Activated T-cell treated with anti-CD3 and anti-CD28 coated beads, Interleukin-2, amount 50 U/mL, for 72 hours (primary cell): Measurements from ENCODE around the gene WRAP53. TPM values are rescaled to one million over a fixed set of nuclear protein-coding genes. Genes with fewer than 3 reads are reported as not detected.

Source experiments
- ATAC-seq, 2 donors: fragments of 150-1000 bp; cut with Tn5 transposase; replicated peaks in 1 of 2; 2 replicates each; pipeline ENCODE4 v1.10.0; 2021; ENCODE audit warnings: moderate library complexity in 2 of 2, mild to moderate bottlenecking in 1 of 2
- DNase-seq, 2 donors: peaks; one replicate each; pipeline ENCODE4 v3.0.0; 2021 to 2022; ENCODE audit warnings: mixed read lengths in 1 of 2
- H3K27ac Mint-ChIP-seq: one replicate; pipeline ENCODE4 v1.8.0; 2022; ENCODE audit warnings: mild to moderate bottlenecking, moderate library complexity, mixed read lengths
- H3K27me3 Mint-ChIP-seq: one replicate; pipeline ENCODE4 v1.8.0; 2022; ENCODE audit warnings: low read depth, mixed read lengths
- H3K36me3 Mint-ChIP-seq, 2 donors: one replicate each; pipeline ENCODE4 v1.8.0; 2022; ENCODE audit warnings: mixed read lengths in 2 of 2, mild to moderate bottlenecking in 1 of 2; ENCODE audit not compliant: insufficient read depth in 2 of 2
- H3K4me1 Mint-ChIP-seq: one replicate; pipeline ENCODE4 v1.8.0; 2022; ENCODE audit warnings: low read depth, mixed read lengths
- H3K4me3 Mint-ChIP-seq, 2 donors: one replicate each; pipeline ENCODE4 v1.8.0; 2022; ENCODE audit warnings: mild to moderate bottlenecking in 2 of 2, mixed read lengths in 2 of 2, moderate library complexity in 2 of 2
- H3K9me3 Mint-ChIP-seq, 2 donors: one replicate each; pipeline ENCODE4 v1.8.0; 2022; ENCODE audit warnings: mixed read lengths in 2 of 2
- total RNA-seq, 2 donors: library from RNA; stranded (reverse); gene quantifications; one replicate each; pipeline ENCODE4 v1.2.3, GENCODE V29; 2022

Gene WRAP53
- total RNA-seq, 2 donors from 2014 or later, result 19.0 to 26.7 TPM

DNA sequence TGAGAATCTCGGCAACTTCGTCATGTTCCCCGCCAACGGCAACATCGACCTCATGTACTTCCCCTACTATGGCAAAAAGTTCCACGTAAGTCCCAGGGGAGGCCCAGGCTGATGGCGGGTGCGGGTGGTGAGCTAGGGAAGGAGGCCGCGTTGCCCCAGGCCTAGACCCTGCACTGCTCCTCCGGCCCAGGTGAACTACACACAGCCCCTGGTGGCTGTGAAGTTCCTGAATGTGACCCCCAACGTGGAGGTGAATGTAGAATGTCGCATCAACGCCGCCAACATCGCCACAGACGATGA is 32.8 kb upstream of the WRAP53 start:
- ATAC-seq, result no peak
- H3K4me1 Mint-ChIP-seq, result peaks cover 8% of the 10 kb centered on the region
- H3K36me3 Mint-ChIP-seq, result no peaks in the 10 kb centered on the region
- no peak overlapping the region for H3K27ac Mint-ChIP-seq
- H3K27me3 Mint-ChIP-seq, result peaks cover 32% of the 10 kb centered on the region
- no peaks in the 10 kb centered on the region for H3K9me3 Mint-ChIP-seq
- H3K4me3 Mint-ChIP-seq, result no peak overlapping the region
- DNase-seq, result no peak

DNA sequence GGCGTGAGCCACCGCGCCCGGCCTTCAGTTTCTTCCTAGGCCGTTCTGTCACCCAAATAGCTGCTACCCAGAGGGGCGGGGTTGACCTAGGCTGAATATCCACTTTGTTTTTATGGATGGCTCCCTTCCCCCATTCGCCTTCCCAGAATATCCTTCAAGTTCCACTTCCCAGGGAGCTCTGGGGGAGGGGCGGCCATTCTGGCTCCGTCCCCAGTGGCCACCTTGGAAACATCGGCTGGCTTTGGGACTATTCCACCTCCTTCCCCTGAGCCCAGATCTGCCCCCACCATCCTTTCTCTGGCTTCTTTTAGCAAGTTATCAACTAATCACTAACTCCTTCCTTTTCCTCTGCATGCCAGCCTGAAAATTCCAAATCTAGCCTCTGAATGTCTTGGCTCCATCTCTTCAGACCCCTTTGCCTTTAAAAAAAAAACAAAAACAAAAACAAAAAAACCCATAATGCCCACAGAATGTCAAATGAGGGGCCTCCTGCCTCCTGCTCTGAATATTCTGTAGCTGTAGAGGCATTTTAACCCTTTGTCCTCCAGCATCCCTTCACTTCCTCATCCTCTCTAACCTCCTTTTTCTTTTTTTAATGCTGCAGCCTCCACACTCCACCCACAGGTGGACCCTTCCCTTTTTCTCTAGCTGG is 31.2 kb upstream of the WRAP53 start:
- no peaks in the 10 kb centered on the region for H3K4me1 Mint-ChIP-seq
- H3K4me3 Mint-ChIP-seq, result no peak overlapping the region
- H3K9me3 Mint-ChIP-seq, result no peaks in the 10 kb centered on the region
- ATAC-seq (no peak), DNase-seq (no peak)
- H3K36me3 Mint-ChIP-seq, result no peaks in the 10 kb centered on the region
- H3K27ac Mint-ChIP-seq, result no peak overlapping the region
- H3K27me3 Mint-ChIP-seq, result peaks cover 17% of the 10 kb centered on the region

DNA sequence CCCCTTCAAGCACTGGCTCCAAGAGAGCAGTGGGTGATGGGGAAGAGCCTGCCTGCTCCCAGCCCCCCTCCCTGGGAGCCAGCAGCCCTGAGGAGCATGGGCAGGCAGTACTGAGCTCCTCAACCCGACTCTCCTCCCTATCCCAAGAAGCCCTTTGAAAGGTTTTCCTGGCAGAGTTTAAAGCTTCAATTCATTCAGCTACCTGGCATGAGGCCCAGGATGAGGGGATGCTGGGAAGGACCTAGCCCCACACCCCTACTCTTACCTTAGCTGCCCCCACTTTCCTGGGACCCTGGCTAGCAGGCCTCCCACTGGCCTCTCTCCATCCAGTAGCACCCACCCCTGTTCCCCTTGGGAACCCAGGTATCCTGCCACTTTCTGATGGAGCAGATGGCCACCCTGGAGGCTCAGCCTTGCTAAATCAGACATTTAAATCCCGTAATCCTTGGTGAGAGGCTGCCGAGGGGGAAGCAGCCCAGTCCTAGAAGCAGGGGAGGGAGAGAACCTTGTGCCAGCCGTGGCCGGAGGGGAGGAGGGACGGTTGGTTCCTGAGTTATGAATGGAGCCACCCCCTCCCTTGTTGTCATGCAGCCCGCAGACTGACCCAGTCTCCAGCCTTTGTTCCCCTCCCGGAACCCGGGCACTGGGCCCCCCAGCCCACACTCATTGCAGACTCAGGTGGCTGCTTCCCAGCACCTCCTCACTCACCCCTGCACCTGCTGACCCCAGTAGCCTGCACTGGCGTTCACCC is 20.4 kb upstream of the WRAP53 start:
- Mint-ChIP-seq H3K27ac (no peak overlapping the region), H3K36me3 (peaks cover 3 to 12% of the 10 kb centered on the region in 2 donors), H3K9me3 (no peaks in the 10 kb centered on the region), H3K27me3 (no peaks in the 10 kb centered on the region), H3K4me3 (no peak overlapping the region), H3K4me1 (no peaks in the 10 kb centered on the region)
- no peak for ATAC-seq
- DNase-seq, result no peak

DNA sequence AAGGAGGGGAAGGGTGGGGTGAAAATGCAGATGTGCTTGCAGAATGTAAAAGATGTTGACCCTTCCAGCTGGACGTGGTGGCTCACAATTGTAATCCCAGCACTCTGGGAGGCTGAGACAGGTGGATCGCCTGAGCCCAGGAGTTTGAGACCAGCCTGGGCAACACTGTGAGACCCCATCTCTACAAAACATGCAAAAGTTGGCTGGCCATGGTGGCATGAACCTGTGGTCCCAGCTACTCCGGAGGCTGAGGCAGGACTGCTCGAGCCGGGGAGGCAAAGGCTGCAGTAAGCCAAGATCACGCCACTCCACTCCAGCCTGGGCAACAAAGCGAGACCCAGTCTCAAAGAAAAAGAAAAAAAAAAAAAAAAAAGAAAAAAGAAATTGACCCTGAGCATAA is 19.8 kb upstream of the WRAP53 start:
- peaks cover 7 to 17% of the 10 kb centered on the region in 2 donors for H3K36me3 Mint-ChIP-seq
- H3K9me3 Mint-ChIP-seq, result peaks cover 0 to 3% of the 10 kb centered on the region in 2 donors
- ATAC-seq (no peak), DNase-seq (no peak)
- H3K4me3 Mint-ChIP-seq, result no peak overlapping the region
- no peaks in the 10 kb centered on the region for H3K4me1 Mint-ChIP-seq
- no peaks in the 10 kb centered on the region for H3K27me3 Mint-ChIP-seq
- H3K27ac Mint-ChIP-seq, result no peak overlapping the region

- peaks cover 0 to 8% of the 10 kb centered on the region in 2 donors for H3K9me3 Mint-ChIP-seq
- H3K36me3 Mint-ChIP-seq, result peaks cover 14 to 35% of the 10 kb centered on the region in 2 donors
- DNase-seq, result peak in 1 of 2 donors; percentile 41
- no peak for ATAC-seq
- no peaks in the 10 kb centered on the region for H3K4me1 Mint-ChIP-seq
- H3K27me3 Mint-ChIP-seq, result no peaks in the 10 kb centered on the region
- H3K27ac Mint-ChIP-seq, result no peak overlapping the region
- H3K4me3 Mint-ChIP-seq, result no peak overlapping the region
Measured at GRCh38 chr17:7673239-7673638, 15.0 kb upstream of the WRAP53 start.

DNA sequence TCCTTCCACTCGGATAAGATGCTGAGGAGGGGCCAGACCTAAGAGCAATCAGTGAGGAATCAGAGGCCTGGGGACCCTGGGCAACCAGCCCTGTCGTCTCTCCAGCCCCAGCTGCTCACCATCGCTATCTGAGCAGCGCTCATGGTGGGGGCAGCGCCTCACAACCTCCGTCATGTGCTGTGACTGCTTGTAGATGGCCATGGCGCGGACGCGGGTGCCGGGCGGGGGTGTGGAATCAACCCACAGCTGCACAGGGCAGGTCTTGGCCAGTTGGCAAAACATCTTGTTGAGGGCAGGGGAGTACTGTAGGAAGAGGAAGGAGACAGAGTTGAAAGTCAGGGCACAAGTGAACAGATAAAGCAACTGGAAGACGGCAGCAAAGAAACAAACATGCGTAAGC is 13.3 kb upstream of the WRAP53 start:
- H3K27ac Mint-ChIP-seq, result no peak overlapping the region
- H3K4me1 Mint-ChIP-seq, result no peaks in the 10 kb centered on the region
- H3K4me3 Mint-ChIP-seq, result no peak overlapping the region
- H3K36me3 Mint-ChIP-seq, result peaks cover 14 to 35% of the 10 kb centered on the region in 2 donors
- DNase-seq (no peak), ATAC-seq (no peak)
- H3K27me3 Mint-ChIP-seq, result no peaks in the 10 kb centered on the region
- peaks cover 0 to 8% of the 10 kb centered on the region in 2 donors for H3K9me3 Mint-ChIP-seq

- Mint-ChIP-seq H3K27me3 (no peaks in the 10 kb centered on the region), H3K4me3 (no peak overlapping the region), H3K27ac (no peak overlapping the region), H3K36me3 (peaks cover 13 to 31% of the 10 kb centered on the region in 2 donors), H3K4me1 (no peaks in the 10 kb centered on the region), H3K9me3 (peaks cover 0 to 8% of the 10 kb centered on the region in 2 donors)
- ATAC-seq, result no peak
- no peak for DNase-seq
Measured at GRCh38 chr17:7676533-7676932, 11.7 kb upstream of the WRAP53 start.

- no peak overlapping the region for H3K4me3 Mint-ChIP-seq
- peaks cover 0 to 8% of the 10 kb centered on the region in 2 donors for H3K9me3 Mint-ChIP-seq
- no peak overlapping the region for H3K27ac Mint-ChIP-seq
- peaks cover 13 to 29% of the 10 kb centered on the region in 2 donors for H3K36me3 Mint-ChIP-seq
- no peaks in the 10 kb centered on the region for H3K27me3 Mint-ChIP-seq
- no peak for ATAC-seq
- DNase-seq, result no peak
- H3K4me1 Mint-ChIP-seq, result no peaks in the 10 kb centered on the region
Measured at GRCh38 chr17:7677388-7678067, 10.7 kb upstream of the WRAP53 start.

DNA sequence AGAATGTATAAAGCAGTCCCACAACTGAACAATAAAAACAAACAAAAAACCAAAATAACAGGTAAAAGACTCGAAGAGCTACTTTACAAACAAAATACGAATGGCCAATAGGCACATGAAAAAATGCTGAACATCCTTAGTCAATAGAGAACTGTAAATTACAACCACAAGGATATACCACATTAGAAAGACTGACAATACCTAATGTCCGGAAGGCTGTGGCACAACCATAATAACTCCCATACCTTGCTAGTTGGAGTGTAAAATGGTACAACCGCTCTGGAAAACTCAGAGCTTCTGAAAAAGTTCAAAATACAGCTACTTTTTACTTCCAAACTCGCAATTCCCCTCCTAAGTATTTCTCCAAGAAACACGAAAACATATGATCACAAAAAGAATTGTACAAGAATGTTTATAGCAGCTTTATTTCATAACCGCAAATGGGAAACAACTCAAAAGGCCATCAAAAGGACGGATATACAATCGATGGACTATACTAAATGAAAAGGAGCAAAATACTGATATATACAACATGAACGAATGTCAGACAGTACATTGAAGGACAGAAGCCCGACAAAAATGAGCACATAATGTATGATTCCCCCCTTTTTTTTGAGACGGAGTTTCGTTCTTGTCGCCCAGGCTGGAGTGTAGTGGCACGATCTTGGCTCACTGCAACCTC is 3.3 kb upstream of the WRAP53 start:
- DNase-seq (no peak), ATAC-seq (no peak)
- Mint-ChIP-seq H3K27ac (peak overlapping the region; percentile 99), H3K4me1 (peaks cover 44% of the 10 kb centered on the region), H3K4me3 (peak overlapping the region; percentile 88 to 97), H3K9me3 (no peaks in the 10 kb centered on the region), H3K27me3 (no peaks in the 10 kb centered on the region), H3K36me3 (peaks cover 3 to 18% of the 10 kb centered on the region in 2 donors)

DNA sequence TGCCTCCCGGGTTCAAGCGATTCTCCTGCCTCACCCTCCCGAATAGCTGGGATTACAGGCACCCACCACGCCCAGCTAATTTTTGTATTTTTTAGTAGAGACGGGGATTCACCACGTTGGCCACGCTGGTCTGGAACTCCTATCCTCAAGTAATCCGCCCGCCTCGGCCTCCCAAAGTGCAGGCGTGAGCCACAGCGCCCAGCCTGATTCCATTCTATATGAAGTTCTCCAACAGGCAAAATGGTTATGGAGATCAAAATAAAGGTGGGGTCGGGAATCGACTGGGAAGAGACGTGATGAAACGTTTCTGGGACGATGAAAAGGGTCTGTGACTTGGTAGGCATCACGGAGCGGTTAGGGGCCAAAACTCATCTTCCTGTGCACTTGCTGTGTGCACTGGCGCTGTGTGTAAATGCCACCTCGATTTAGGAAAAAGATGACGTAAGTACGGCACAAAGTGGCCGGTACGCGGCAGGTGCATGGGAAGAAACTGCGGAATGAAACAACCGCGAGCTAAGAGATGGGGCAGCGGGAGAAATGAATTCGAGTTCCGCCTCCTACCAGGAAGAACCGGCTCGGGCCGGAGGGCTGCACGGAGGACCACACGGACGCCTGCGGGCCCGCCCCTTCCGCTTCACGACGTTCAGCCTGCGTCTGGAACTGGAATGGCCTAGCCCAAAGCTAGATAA is 2.6 kb upstream of the WRAP53 start:
- peak; percentile 91 to 92 for DNase-seq
- Mint-ChIP-seq H3K9me3 (no peaks in the 10 kb centered on the region), H3K27ac (peak overlapping the region; percentile 99), H3K27me3 (no peaks in the 10 kb centered on the region), H3K36me3 (peaks cover 5 to 20% of the 10 kb centered on the region in 2 donors), H3K4me1 (peaks cover 48% of the 10 kb centered on the region), H3K4me3 (peak overlapping the region; percentile 88 to 97)
- peak; percentile 70 to 72 for ATAC-seq

DNA sequence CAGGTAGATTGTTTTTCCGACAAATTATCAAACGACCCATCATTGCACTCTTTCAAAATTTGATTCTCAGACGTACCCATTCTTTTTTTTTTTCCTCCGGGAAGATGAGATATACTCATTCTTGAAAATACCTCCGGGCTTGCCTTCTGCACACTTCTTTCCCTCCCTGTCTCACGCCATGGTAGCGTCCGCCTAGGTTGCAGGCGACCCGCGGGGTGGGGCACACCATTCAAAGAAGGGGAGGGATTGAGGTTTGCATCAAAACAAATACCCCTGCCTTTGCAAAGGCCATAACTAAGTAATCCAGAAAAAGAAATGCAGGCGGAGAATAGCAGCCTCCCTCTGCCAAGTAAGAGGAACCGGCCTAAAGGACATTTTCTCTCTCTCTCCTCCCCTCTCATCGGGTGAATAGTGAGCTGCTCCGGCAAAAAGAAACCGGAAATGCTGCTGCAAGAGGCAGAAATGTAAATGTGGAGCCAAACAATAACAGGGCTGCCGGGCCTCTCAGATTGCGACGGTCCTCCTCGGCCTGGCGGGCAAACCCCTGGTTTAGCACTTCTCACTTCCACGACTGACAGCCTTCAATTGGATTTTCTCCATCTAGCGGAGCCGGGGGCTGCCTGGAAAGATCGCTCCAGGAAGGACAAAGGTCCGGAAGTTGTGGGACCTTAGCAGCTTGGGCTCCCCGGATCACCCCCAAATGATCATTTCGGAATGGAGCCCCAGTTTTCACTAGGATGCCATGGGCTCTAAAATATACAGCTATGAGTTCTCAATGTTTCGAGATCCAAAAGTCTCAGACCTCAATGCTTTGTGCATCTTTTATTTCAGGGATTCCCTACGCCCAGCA is 1.8 kb upstream of the WRAP53 start:
- no peaks in the 10 kb centered on the region for H3K9me3 Mint-ChIP-seq
- H3K36me3 Mint-ChIP-seq, result peaks cover 5 to 23% of the 10 kb centered on the region in 2 donors
- peak; percentile 82 to 85 for DNase-seq
- peak; percentile 53 to 54 for ATAC-seq
- peaks cover 48% of the 10 kb centered on the region for H3K4me1 Mint-ChIP-seq
- peak overlapping the region; percentile 99 for H3K27ac Mint-ChIP-seq
- peak overlapping the region; percentile 88 to 97 for H3K4me3 Mint-ChIP-seq
- no peaks in the 10 kb centered on the region for H3K27me3 Mint-ChIP-seq
